Measurements from ENCODE around the gene CLASRP. TPM values are rescaled to one million over a fixed set of nuclear protein-coding genes. Genes with fewer than 3 reads are reported as not detected.
"Not testable (repeated sequence)": the region's sequence is repeated elsewhere in the genome, so short reads cannot be mapped to it uniquely, and the experiment has no call there.

CLASRP gene
- polyA plus RNA-seq, 1 donor, result 76.8 TPM

- DNase-seq, result peak; percentile 53
These were observed 64.9 kb downstream of the CLASRP start for GRCh38 chr19:45103508-45104319.

DNA sequence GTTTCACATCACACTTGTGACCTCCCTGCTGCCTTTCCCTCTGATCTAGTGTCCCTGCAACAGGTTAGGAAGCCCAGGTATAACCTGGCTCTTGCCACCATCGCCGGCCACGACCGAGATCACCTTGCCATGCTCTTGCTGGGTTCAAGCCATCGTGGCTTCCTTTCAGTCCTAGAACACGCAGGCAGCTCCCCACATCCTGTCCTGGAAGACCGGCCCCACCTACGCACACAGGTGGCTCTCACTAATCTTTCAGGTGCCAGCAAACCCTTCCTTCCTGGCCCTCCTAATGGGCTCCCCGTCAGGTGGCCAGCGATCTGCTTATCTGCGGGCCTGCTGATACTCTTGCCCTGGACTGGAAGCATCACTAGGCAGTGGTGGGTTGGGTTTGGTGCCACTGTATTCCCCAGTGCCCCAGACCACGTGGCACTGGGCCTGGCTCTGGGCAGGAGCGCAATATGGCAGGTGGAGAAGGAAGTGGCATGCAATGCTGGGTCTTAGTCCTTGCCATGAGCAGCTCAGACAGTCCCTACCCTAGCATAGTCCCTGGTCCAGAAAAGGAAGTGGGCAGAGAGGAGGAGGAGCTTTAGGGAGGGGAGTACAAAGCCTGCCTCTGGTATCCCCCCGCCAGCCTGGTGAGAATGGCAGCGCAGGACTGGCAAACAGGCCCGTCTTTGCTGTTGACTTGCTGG, 66.0 kb downstream of the CLASRP start:
- DNase-seq, result no peak

GRCh38 chr19:45106363-45106762, 67.5 kb downstream of the CLASRP start:
- not testable (repeated sequence) for DNase-seq

- DNase-seq, result no peak
These were observed 68.8 kb downstream of the CLASRP start for GRCh38 chr19:45107621-45108150.

GRCh38 chr19:45110851-45111266, 72.0 kb downstream of the CLASRP start:
- DNase-seq, result no peak

DNA sequence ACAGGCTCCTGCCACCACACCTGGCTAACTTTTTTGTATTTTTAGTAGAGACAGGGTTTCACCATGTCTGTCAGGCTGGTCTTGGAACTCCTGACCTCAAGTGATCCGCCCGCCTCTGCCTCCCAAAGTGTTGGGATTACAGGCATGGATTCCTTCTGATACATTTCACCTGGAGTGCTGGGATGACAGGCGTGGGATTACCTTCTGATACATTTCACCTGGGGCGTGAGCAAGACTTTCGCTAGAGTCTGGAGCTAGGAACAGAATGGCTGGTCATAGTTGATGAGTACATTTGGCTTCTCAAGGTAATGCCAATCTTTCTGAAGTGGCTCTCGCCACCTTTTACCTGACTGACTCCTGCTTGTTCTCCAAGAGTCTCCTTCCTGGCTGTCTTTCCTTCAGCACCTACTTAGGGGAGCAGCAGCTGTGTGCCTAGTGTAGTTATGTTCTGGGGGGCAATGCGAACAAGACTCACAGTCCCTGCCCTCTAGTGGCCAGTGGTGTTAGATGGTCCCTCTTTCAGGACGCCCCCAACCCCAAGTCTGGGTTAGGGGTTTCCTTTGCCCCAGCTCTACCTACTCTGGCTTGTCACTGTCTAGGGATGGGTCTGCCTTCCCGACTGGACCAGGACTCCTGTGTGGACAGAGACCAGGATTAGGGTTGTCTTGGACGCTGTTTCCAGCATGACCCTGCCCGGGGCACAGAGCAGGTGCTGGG, 73.4 kb downstream of the CLASRP start:
- DNase-seq, result no peak

GRCh38 chr19:45113628-45114027, 74.8 kb downstream of the CLASRP start:
- no peak for DNase-seq

DNA sequence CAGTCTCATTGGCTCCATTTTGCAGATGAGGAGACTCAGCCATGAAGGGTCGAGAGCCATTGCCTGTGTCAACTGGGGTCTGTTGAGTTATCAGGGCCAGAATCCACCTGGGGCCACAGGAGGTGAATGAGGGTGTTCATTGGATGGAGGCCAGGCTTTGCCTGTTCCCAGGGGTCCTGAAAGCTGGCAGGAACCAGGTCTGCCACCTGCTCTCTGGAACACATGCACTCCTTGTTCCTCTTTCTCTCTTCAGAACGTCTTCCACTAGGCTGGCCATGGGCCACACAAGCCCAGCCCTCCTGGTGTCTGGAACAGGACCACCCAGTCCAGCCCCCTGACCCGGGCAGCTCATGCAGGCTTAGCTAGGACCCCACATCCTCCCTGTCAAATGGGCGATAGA, 75.3 kb downstream of the CLASRP start:
- no peak for DNase-seq

GRCh38 chr19:45115809-45116615, 77.2 kb downstream of the CLASRP start:
- no peak for DNase-seq

DNA sequence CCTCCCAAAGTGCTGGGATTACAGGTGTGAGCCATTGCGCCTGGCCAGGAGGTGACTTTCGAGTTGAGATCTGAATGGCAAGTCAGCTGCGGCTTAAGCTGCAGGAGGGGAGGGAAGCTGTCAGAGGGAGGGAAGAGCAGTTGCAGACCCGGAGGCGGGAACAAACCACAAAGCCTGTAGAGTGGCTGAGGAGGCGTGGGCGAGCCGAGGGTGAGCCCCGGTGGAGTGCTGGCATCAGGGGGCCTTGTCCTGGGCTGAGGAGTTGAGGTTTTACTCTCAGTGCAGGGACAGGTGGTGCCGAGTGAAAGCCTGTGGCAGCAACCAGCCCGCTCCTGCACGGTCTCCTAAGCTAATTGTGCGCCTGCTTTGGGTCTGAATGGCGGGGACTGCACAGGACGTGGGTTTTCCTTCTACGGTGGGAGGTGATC, 78.3 kb downstream of the CLASRP start:
- no peak for DNase-seq

GRCh38 chr19:45117671-45118070, 78.8 kb downstream of the CLASRP start:
- DNase-seq, result no peak

GRCh38 chr19:45118106-45118505, 79.3 kb downstream of the CLASRP start:
- no peak for DNase-seq

- not testable (repeated sequence) for DNase-seq
These were observed 79.9 kb downstream of the CLASRP start for GRCh38 chr19:45118591-45119355.

GRCh38 chr19:45119582-45119981, 80.7 kb downstream of the CLASRP start:
- DNase-seq, result no peak

Other genes with a start within 250 kb of the CLASRP start
- gene BCAM, start 229.9 kb upstream of the CLASRP start, polyA plus RNA-seq (ENCODE audit: insufficient read length), result 461 TPM
- 139 TPM for gene NECTIN2, start 192.7 kb upstream of the CLASRP start, polyA plus RNA-seq (ENCODE audit: insufficient read length)
- 43.3 TPM for gene TOMM40, start 147.8 kb upstream of the CLASRP start, polyA plus RNA-seq (ENCODE audit: insufficient read length)
- 288 TPM for gene APOE, start 133.2 kb upstream of the CLASRP start, polyA plus RNA-seq (ENCODE audit: insufficient read length)
- gene APOC1, start 124.4 kb upstream of the CLASRP start, polyA plus RNA-seq (ENCODE audit: insufficient read length), result 10.9 TPM
- not detected for gene APOC4, start 96.8 kb upstream of the CLASRP start, polyA plus RNA-seq (ENCODE audit: insufficient read length)
- 10.1 TPM for gene APOC2, start 93.0 kb upstream of the CLASRP start, polyA plus RNA-seq (ENCODE audit: insufficient read length)
- gene CLPTM1, start 83.7 kb upstream of the CLASRP start, polyA plus RNA-seq (ENCODE audit: insufficient read length), result 121 TPM
- gene RELB, start 37.6 kb upstream of the CLASRP start, polyA plus RNA-seq (ENCODE audit: insufficient read length), result 4.5 TPM
- 0.98 TPM for gene ZNF296, start 37.4 kb downstream of the CLASRP start, polyA plus RNA-seq (ENCODE audit: insufficient read length)
- 22.5 TPM for gene GEMIN7, start 40.2 kb downstream of the CLASRP start, polyA plus RNA-seq (ENCODE audit: insufficient read length)
- 23.6 TPM for gene PPP1R37, start 54.1 kb downstream of the CLASRP start, polyA plus RNA-seq (ENCODE audit: insufficient read length)
- gene NKPD1, start 121.9 kb downstream of the CLASRP start, polyA plus RNA-seq (ENCODE audit: insufficient read length), result 0.17 TPM
- 24.5 TPM for gene TRAPPC6A, start 139.2 kb downstream of the CLASRP start, polyA plus RNA-seq (ENCODE audit: insufficient read length)
- gene BLOC1S3, start 139.7 kb downstream of the CLASRP start, polyA plus RNA-seq (ENCODE audit: insufficient read length), result 9.4 TPM
- 5.1 TPM for gene EXOC3L2, start 206.4 kb downstream of the CLASRP start, polyA plus RNA-seq (ENCODE audit: insufficient read length)
- gene MARK4, start 212.2 kb downstream of the CLASRP start, polyA plus RNA-seq (ENCODE audit: insufficient read length), result 41.7 TPM